Prostate gland (tissue), 2 donors: ENCODE measurements around the gene MINK1. TPM values are rescaled to one million over a fixed set of nuclear protein-coding genes. Genes with fewer than 3 reads are reported as not detected.
A peak's percentile ranks its signal among the peaks of the same experiment; 100 is the strongest.
"Not testable (repeated sequence)": the region's sequence is repeated elsewhere in the genome, so short reads cannot be mapped to it uniquely, and the experiment has no call there.

Experiments used
- DNase-seq: peaks from one replicate; pipeline ENCODE4 v3.0.0-alpha.2; 2019; ENCODE audit warnings: low spot score
- H3K27ac ChIP-seq, 2 donors: fragments of 200-600 bp; sonication (generic); 2 replicates each; pipeline ENCODE4 v1.5.1; 2017 to 2019
- H3K27me3 ChIP-seq: fragments of 200-600 bp; sonication (generic); replicated peaks from 2 replicates; pipeline ENCODE4 v1.5.1; 2019; ENCODE audit not compliant: insufficient read depth
- H3K36me3 ChIP-seq, 2 donors: fragments of 200-600 bp; sonication (generic); 1 replicate in 1 of 2; 2 replicates in 1 of 2; pipeline versions ENCODE4 v1.5.1 to v1.8.1; 2017 to 2019
- H3K4me1 ChIP-seq: fragments of 200-600 bp; sonication (generic); replicated peaks from 2 replicates; pipeline ENCODE4 v1.5.1; 2019
- H3K4me3 ChIP-seq, 2 donors: fragments of 200-600 bp; sonication (generic); 2 replicates each; pipeline ENCODE4 v1.5.1; 2017 to 2019
- H3K9me3 ChIP-seq: fragments of 200-600 bp; sonication (generic); 2 replicates; pipeline ENCODE4 v1.5.1; 2017
- POLR2A ChIP-seq: fragments of 450-650 bp; IDR thresholded peaks from one replicate; pipeline ENCODE4 v1.6.1; 2016; ENCODE audit warnings: antibody characterized with exemption, mild to moderate bottlenecking
- POLR2AphosphoS5 ChIP-seq: sonication (generic); formaldehyde crosslinking; IDR thresholded peaks from one replicate; pipeline ENCODE4 v1.6.1; 2017; ENCODE audit warnings: antibody characterized with exemption
- WGBS: methylation state at CpG from one replicate; pipeline ENCODE4 v1.1.5; 2018; 5-methylcytosine and 5-hydroxymethylcytosine counted together
- intact Hi-C: fragments of 100-400 bp; cut with DNase I; formaldehyde crosslinking; loops from one replicate; pipeline ENCODE4 v1.14.2; 2022
- total RNA-seq, 2 donors: library from RNA; depleted of rRNA; stranded (reverse); fragments of >200 nt; gene quantifications; one replicate each; pipeline ENCODE4 v1.1.0, GENCODE V29; 2016
- TF ChIP-seq, protein P1 (sequence below), 4 experiments: fragments of 200-600 bp in 2 of 4; fragments of 450-650 bp in 2 of 4; sonication (generic) in 2 of 4; IDR thresholded peaks; 1 replicate in 3 of 4; 2 replicates in 1 of 4; pipeline ENCODE4 v1.5.1; 2016 to 2019; ENCODE audit warnings: antibody characterized with exemption in 4 of 4, mild to moderate bottlenecking in 2 of 4, moderate library complexity in 2 of 4

Gene MINK1
- total RNA-seq, 2 donors from 2014 or later, result 53.0 to 136 TPM

DNA sequence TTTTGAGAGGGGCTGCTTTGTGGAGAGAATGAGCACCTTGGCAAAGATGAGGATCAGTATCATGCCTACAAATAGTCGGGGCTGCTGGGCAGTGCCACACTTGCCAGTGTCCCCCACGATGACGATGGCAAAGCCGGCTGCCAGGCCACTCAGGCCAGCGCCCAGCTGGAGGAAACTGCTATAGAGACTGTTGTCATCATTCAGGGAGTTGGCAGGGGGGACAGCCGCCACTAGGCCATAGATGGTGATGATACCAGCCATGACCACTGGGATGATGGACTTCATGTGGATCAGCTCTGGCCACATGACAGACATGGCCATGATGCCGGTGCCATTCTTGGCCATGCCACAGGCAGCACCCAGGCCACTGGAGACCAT is 23.8 kb downstream of the MINK1 start:
- intact Hi-C loops, result no loop called here
- no peaks in the 10 kb centered on the region for H3K9me3 ChIP-seq
- peaks cover 4% of the 10 kb centered on the region for H3K4me1 ChIP-seq
- peak overlapping the region in 1 of 2 donors; percentile 2 for H3K27ac ChIP-seq
- no peak for DNase-seq
- TF ChIP-seq POLR2AphosphoS5 (no peak), POLR2A (no peak)
- TF ChIP-seq, protein P1, sequence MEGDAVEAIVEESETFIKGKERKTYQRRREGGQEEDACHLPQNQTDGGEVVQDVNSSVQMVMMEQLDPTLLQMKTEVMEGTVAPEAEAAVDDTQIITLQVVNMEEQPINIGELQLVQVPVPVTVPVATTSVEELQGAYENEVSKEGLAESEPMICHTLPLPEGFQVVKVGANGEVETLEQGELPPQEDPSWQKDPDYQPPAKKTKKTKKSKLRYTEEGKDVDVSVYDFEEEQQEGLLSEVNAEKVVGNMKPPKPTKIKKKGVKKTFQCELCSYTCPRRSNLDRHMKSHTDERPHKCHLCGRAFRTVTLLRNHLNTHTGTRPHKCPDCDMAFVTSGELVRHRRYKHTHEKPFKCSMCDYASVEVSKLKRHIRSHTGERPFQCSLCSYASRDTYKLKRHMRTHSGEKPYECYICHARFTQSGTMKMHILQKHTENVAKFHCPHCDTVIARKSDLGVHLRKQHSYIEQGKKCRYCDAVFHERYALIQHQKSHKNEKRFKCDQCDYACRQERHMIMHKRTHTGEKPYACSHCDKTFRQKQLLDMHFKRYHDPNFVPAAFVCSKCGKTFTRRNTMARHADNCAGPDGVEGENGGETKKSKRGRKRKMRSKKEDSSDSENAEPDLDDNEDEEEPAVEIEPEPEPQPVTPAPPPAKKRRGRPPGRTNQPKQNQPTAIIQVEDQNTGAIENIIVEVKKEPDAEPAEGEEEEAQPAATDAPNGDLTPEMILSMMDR (IDR thresholded peaks at IDR 0.05), result no peak
- H3K36me3 ChIP-seq, result no peaks in the 10 kb centered on the region
- whole genome bisulfite sequencing, result 90% methylated on average over 7 of the region's 7 CpGs
- no peaks in the 10 kb centered on the region for H3K27me3 ChIP-seq
- H3K4me3 ChIP-seq, result no peak overlapping the region

DNA sequence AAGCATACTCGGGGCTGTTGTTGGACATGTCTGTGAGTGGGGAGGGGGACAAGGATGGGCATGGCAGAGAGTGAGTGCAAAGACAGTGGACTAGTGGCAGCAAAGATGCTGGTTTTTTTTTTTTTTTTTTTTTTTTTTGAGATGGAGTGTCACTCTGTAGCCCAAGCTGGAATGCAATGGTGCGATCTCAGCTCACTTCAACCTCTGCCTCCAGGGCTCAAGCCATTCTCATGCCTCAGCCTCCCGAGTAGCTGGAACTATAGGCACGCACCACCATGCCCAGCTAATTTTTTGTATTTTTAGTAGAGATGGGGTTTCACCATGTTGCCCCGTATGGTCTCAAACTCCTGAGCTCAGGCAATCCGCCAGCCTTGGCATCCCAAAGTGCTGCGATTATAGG is 24.2 kb downstream of the MINK1 start:
- H3K4me1 ChIP-seq, H3K9me3 ChIP-seq, H3K36me3 ChIP-seq, H3K4me3 ChIP-seq, intact Hi-C loops, DNase-seq, H3K27me3 ChIP-seq: not testable (repeated sequence)
- H3K27ac ChIP-seq, result peak overlapping the region; percentile 57 to 59
- 78% methylated on average over 7 of the region's 7 CpGs for WGBS

DNA sequence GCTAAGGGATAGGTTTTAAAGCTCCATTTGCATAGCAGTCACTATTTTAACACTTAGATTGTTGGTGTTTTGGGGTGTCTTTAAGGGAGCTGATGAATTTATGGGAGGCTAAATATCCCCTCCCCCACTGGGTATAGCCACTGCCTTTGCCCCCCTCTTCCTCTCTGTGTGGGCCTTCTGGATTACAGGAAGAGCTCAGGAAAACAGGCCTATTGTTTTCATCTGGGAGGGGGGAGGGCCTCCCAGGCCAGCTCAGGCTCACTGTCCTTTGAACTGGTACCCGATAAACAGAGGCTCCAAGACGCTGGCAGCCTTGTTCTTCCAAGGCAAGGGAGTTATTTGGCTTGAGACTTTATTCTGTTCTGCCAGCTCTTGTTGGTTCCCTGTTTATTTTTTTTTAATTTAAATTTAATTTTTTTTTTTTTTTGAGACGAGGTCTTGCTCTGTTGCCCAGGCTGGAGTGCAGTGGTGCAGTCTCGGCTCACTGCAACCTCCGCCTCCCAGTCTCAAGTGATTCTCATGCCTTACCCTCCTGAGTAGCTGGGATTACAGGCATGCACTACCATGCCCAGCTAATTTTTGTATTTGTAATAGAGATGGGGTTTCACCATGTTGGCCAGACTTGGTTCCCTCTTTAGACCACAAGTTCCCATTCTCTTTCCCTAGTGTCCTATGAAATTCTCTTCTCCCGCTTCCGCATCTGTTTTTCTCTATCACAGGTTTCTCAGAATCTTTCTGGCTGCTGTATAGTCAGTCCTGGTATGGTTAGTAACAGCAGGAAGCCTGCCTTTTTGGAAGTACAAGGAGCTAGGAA is 25.1 kb downstream of the MINK1 start:
- Histone ChIP-seq H3K36me3 (no peaks in the 10 kb centered on the region), H3K4me1 (peaks cover 4% of the 10 kb centered on the region), H3K27me3 (no peaks in the 10 kb centered on the region), H3K27ac (peak overlapping the region; percentile 57 to 59), H3K9me3 (no peaks in the 10 kb centered on the region), H3K4me3 (no peak overlapping the region)
- 39% methylated on average over 7 of the region's 7 CpGs for WGBS
- DNase-seq, result peak; percentile 47
- TF ChIP-seq, protein P1 (IDR thresholded peaks at IDR 0.05), result no peak
- peak; percentile 37 for TF ChIP-seq POLR2AphosphoS5
- TF ChIP-seq POLR2A, result no peak
- intact Hi-C loops, result no loop called here

DNA sequence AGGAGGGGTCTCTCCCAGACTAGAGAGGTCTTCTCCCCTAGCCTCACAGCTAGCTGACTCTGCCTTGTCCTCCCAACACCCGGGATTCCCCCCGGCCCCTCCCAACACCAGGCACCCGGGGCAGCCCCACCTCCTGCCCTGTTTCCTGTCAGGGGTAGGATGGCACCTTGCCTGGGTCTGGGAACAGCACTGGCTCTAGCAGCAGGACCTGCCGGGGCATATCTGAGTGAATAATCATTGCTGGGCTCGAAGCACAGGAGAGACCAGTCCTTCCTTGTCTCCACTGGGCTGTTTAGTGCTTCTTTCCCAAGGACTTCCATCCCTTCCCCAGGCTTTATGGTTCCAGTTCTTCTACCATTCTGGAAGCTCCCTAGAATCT is 25.7 kb downstream of the MINK1 start:
- DNase-seq, result peak; percentile 91
- 15% methylated on average over 5 of the region's 5 CpGs for WGBS

DNA sequence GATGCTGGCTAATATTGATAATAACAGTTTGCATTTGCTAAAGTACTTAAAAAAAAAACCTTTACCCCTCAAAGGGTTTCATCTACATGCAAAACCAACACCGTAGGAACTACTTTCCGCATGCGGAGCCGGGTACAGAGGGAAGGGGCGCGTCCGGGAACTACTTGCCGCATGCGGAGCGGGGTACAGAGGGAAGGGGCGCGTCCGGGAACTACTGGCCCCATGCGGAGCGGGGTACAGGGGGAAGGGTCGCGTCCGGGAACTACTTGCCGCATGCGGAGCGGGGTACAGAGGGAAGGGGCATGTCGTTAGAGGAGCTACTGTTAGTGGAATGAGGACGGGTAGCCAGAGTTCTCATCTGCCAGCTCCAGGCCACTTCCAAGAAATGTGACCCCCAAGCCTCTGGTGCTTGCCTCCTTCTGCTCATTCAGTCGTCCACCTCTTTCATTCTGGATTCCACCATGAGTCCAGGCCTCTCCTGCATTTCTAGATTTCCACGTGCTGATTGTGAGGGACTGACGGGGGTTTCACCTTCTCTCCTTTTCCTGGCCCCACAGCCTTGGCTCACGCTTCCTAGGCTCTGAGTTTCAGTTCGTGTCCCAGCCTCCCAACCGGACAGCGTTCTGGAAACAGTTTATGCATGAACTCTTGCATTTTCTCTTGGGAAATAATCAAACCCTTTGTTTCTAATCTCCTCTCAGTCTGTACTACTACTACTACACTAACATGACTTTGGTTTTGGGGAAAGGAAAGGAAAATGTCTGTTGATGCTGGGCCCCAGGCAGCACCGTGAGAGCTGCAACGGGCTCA is 26.9 kb downstream of the MINK1 start:
- no peak overlapping the region for H3K4me3 ChIP-seq
- peak overlapping the region; percentile 31 to 57 for H3K27ac ChIP-seq
- H3K36me3 ChIP-seq, result no peaks in the 10 kb centered on the region
- TF ChIP-seq POLR2AphosphoS5, result no peak
- TF ChIP-seq POLR2A, result no peak
- TF ChIP-seq, protein P1 (IDR thresholded peaks at IDR 0.05), result no peak
- 72% methylated on average over 32 of the region's 32 CpGs for WGBS
- H3K4me1 ChIP-seq, result no peaks in the 10 kb centered on the region
- DNase-seq, result no peak
- no peaks in the 10 kb centered on the region for H3K9me3 ChIP-seq
- intact Hi-C loops, result no loop called here
- H3K27me3 ChIP-seq, result no peaks in the 10 kb centered on the region

More for the DNA sequence above, 25.7 kb downstream of the MINK1 start:
- no peaks in the 10 kb centered on the region for H3K36me3 ChIP-seq
- H3K27me3 ChIP-seq, result no peaks in the 10 kb centered on the region
- TF ChIP-seq POLR2A (peak; percentile 72), POLR2AphosphoS5 (peak; percentile 84)
- TF ChIP-seq, protein P1 (IDR thresholded peaks at IDR 0.05), result no peak
- peak overlapping the region in 1 of 2 donors; percentile 5 for H3K4me3 ChIP-seq
- H3K27ac ChIP-seq, result peak overlapping the region; percentile 57 to 59
- peaks cover under 1% of the 10 kb centered on the region for H3K4me1 ChIP-seq
- H3K9me3 ChIP-seq, result no peaks in the 10 kb centered on the region
- intact Hi-C loops, result no loop called here
